GM06990 (cell line): ENCODE results near the gene PGAM1.
"Not testable (repeated sequence)": the region's sequence is repeated elsewhere in the genome, so short reads cannot be mapped to it uniquely, and the experiment has no call there.

Experiments used
- DNase-seq: peaks from one replicate; pipeline ENCODE4 v3.0.0-alpha.2; 2011; ENCODE audit not compliant: insufficient read length; ENCODE audit errors: extremely low read depth
- H3K27me3 ChIP-seq: replicated peaks from 2 replicates; pipeline ENCODE4 v1.6.0; 2011; ENCODE audit warnings: low read length; ENCODE audit not compliant: control insufficient read depth, insufficient read depth
- H3K36me3 ChIP-seq: 2 replicates; pipeline ENCODE4 v1.5.1; 2011; ENCODE audit warnings: low read length; ENCODE audit not compliant: control insufficient read depth, insufficient read depth
- H3K4me3 ChIP-seq: replicated peaks from 2 replicates; pipeline ENCODE4 v1.5.1; 2011; ENCODE audit warnings: low read depth, mild to moderate bottlenecking, control low read depth, low read length
- TF ChIP-seq, protein P1 (sequence below): IDR thresholded peaks from 2 replicates; pipeline ENCODE4 v1.5.1; 2011; ENCODE audit warnings: low read length, control low read depth, mild to moderate bottlenecking, inconsistent platforms; ENCODE audit not compliant: insufficient read depth, poor library complexity, severe bottlenecking

PGAM1 gene

DNA sequence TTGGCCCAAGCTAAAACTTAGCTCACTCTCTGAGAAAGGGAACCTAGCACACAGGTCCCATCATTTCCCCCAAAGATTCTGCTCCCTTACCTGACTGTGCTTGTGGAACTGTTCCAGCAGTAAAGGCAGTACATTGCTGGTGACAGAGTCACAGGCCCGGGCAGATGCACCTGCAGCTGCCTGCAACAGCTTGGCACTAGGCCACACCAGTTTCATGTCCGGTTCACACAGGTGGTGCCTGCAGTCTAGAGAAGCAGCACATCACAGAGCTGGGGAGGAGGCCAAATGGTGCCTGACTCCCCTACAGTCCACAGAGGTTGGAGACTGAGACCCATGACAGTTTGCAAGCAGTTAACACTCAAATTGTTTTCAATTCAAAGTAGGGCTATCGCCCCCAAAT, 42.2 kb downstream of the PGAM1 start:
- H3K4me3 ChIP-seq: no peak overlapping the region
- DNase-seq: no peak
- peaks cover 26% of the 10 kb centered on the region for H3K36me3 ChIP-seq
- H3K27me3 ChIP-seq: no peaks in the 10 kb centered on the region
- TF ChIP-seq, protein P1, sequence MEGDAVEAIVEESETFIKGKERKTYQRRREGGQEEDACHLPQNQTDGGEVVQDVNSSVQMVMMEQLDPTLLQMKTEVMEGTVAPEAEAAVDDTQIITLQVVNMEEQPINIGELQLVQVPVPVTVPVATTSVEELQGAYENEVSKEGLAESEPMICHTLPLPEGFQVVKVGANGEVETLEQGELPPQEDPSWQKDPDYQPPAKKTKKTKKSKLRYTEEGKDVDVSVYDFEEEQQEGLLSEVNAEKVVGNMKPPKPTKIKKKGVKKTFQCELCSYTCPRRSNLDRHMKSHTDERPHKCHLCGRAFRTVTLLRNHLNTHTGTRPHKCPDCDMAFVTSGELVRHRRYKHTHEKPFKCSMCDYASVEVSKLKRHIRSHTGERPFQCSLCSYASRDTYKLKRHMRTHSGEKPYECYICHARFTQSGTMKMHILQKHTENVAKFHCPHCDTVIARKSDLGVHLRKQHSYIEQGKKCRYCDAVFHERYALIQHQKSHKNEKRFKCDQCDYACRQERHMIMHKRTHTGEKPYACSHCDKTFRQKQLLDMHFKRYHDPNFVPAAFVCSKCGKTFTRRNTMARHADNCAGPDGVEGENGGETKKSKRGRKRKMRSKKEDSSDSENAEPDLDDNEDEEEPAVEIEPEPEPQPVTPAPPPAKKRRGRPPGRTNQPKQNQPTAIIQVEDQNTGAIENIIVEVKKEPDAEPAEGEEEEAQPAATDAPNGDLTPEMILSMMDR: no peak

DNA sequence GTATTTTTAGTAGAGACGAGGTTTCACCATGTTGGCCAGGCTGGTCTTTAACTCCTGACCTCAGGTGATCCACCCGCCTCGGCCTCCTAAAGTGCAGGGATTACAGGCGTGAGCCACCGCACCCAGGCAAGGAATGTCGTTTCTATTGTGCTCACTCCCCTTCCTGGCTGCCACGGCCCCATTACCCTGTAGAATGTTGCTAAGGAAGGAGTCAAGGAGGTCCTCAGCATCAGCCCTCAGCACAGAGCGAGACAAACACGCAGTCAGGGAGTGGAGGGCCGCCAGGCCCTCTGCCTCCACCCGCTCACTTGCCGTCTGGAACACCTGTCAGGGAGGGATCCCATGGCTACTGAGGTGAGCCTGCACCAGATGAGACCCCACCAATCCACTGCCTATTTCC, 42.8 kb downstream of the PGAM1 start:
- peaks cover 21% of the 10 kb centered on the region for H3K36me3 ChIP-seq
- H3K4me3 ChIP-seq, DNase-seq, H3K27me3 ChIP-seq: not testable (repeated sequence)

DNA sequence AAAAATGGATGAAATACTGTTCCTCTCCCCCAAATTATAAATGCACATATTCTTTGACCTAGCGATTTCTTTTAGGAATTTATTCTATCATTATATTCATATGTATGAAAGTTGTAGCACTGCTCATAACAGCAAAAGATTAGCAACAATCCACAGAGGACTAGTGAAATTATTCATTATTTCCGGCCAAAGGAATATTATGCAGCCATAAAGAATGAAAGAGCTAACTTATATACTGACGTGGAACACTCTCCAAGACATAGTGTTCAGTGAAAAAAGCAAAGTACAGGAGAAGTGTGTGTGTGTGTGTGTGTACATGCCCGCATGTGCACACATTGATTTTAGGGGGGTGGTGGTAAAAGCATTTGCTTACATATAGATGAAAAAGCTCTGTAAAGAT, 48.9 kb downstream of the PGAM1 start:
- Histone ChIP-seq H3K36me3 (peaks cover 15% of the 10 kb centered on the region), H3K4me3 (no peak overlapping the region), H3K27me3 (no peaks in the 10 kb centered on the region)
- TF ChIP-seq, protein P1: no peak
- no peak for DNase-seq

DNA sequence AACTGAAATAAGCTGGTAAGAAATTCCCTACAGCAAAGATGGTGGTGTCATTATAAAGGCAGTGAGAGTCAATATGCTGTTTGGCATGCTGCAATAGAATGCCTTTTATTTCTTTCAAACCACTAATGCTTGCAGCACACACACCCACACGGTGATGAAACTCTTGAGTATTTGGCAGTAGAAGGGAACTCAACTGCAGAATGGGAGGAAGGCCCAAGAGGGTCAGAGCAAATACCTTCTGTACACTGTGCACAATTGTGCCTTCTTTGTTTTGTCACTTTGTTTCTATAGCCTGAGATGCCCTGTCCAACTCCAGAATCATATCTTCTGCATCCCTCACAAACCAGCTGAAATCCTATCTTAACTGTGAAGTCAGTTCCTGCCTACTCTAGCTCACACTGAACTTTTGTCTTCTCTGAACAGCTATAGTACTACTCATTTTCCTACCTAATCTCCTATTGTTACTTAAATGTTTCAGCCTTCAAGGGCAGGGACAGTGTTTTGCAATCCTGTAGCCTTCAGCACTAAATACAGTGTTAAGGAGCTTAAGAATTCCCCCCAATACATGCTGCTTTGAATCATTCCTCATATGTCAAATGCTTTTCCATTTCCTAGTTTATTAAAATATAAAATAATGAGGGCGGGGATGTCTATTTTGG, 50.1 kb downstream of the PGAM1 start:
- TF ChIP-seq, protein P1: no peak
- DNase-seq: no peak
- no peaks in the 10 kb centered on the region for H3K27me3 ChIP-seq
- peaks cover 15% of the 10 kb centered on the region for H3K36me3 ChIP-seq
- H3K4me3 ChIP-seq: no peak overlapping the region

DNA sequence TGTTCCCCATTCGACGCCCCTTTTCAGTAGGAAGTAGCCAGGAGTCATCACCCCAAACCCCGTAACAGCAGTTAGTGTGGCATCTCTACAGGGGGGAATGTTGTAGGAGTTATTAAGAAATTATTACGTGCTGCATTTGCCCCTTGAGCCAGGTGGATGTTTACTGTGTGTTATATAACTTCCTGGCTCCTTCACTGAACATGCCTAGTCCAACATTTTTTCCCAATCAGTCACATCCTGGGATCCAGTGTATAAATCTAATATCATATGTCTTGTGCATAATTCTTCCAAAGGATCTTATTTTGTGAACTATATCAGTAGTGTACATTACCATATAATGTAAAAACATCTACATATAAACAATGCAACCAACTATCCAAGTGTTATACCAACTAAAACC, 53.4 kb downstream of the PGAM1 start:
- not testable (repeated sequence) for DNase-seq, H3K4me3 ChIP-seq, H3K27me3 ChIP-seq
- peaks cover 13% of the 10 kb centered on the region for H3K36me3 ChIP-seq

DNA sequence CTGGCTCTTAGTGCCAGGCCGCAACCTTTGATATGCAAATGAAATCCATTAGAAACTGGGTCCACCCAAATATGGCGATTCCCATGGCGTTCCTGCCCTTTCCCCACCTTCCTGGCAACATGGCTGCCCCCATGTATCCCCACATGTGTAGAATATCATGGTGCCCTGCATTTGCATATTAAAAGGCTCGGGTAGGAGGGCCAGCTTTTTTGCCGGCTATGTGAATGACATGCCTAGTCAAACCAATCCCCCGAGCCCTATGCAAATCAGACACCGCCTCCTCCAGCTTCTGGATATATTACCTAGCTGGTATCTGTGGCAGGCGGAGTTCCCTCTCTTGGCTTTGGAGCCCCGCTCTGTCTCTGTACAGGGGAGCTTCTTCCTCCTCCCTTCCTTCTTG, 53.9 kb downstream of the PGAM1 start:
- H3K27me3 ChIP-seq: no peaks in the 10 kb centered on the region
- H3K36me3 ChIP-seq: peaks cover 13% of the 10 kb centered on the region
- TF ChIP-seq, protein P1: no peak
- no peak overlapping the region for H3K4me3 ChIP-seq
- DNase-seq: no peak

DNA sequence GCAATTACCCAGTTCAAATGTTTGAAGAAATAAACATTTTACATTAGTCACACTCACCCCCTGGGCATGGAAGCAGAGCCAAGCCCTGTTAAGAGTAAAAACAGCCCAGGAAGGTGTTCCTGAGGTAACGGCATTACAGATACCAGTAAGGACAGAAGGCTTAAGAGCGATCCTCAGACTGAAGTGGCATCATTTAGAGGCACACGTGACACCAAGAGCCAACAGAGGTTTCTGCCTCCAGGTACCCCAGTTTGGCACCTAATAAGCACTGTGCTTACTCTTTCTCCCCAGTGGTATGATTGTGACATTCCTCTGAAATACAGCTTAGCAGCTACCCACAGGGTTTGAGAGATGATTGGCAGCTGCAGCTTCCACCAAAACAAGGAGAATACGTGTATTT, 55.1 kb downstream of the PGAM1 start:
- no peak for DNase-seq
- Histone ChIP-seq H3K27me3 (no peaks in the 10 kb centered on the region), H3K4me3 (no peak overlapping the region), H3K36me3 (peaks cover 10% of the 10 kb centered on the region)
- TF ChIP-seq, protein P1: no peak
